HUES6 (cell line): Measurements from ENCODE around the gene SEMA5B.

Source experiments
- H3K27ac ChIP-seq: 2 replicates; pipeline ENCODE4 v1.7.0; 2013; ENCODE audit warnings: low read depth, mild to moderate bottlenecking, low read length, inconsistent platforms
- H3K27me3 ChIP-seq: 2 replicates; pipeline ENCODE4 v1.6.1; 2013; ENCODE audit warnings: low read length; ENCODE audit not compliant: control insufficient read depth, insufficient read depth
- H3K36me3 ChIP-seq: 2 replicates; pipeline ENCODE4 v1.6.1; 2013; ENCODE audit warnings: low read length; ENCODE audit not compliant: control insufficient read depth, insufficient read depth
- H3K4me1 ChIP-seq: 2 replicates; pipeline ENCODE4 v1.6.1; 2013; ENCODE audit warnings: low read length; ENCODE audit not compliant: control insufficient read depth, insufficient read depth
- H3K4me3 ChIP-seq: 2 replicates; pipeline ENCODE4 v1.5.1; 2013; ENCODE audit warnings: low read depth, low read length
- H3K9ac ChIP-seq: one replicate; pipeline ENCODE4 v1.6.1; 2013; ENCODE audit warnings: mild to moderate bottlenecking, low read length
- H3K9me3 ChIP-seq: 2 replicates; pipeline ENCODE4 v1.6.1; 2013; ENCODE audit warnings: low read depth, low read length; ENCODE audit not compliant: control insufficient read depth, insufficient read depth

Gene SEMA5B

GRCh38 chr3:122912772-122913538 is 114.6 kb downstream of the SEMA5B start:
- Histone ChIP-seq H3K27me3 (peaks cover 16% of the 10 kb centered on the region; the same call in 1 of the 2 replicates), H3K9ac (no peak overlapping the region), H3K27ac (no peak overlapping the region), H3K4me1 (no peaks in the 10 kb centered on the region), H3K4me3 (peak overlapping the region; percentile 33; the same call in 1 of the 2 replicates), H3K36me3 (no peaks in the 10 kb centered on the region), H3K9me3 (no peaks in the 10 kb centered on the region)

- Histone ChIP-seq H3K9me3 (no peaks in the 10 kb centered on the region), H3K4me1 (no peaks in the 10 kb centered on the region), H3K36me3 (no peaks in the 10 kb centered on the region), H3K27ac (no peak overlapping the region), H3K9ac (no peak overlapping the region), H3K4me3 (no peak overlapping the region), H3K27me3 (peaks cover 16% of the 10 kb centered on the region; the same call in 1 of the 2 replicates)
These were observed 115.7 kb downstream of the SEMA5B start for GRCh38 chr3:122911901-122912300.

DNA sequence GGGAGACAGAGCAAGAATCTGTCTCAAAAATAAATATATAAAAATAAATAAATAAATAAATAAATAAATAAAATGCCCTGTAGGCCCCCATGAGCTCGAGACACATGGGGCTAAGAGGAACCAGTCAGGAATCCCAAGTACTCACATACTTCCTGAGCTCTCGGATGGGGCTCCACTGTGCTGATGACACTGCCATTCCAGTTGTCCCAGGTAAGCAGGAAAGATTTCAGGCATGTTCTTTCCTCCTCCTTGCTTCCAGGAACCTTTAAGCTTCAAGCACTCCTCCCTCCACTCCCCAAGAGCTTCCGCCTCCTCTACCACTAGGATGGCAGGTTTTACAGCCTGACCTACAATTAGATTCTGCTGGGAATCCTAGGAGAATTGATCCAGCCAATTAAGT is 119.3 kb downstream of the SEMA5B start:
- no peak overlapping the region for H3K4me3 ChIP-seq
- no peaks in the 10 kb centered on the region for H3K9me3 ChIP-seq
- no peak overlapping the region for H3K9ac ChIP-seq
- H3K27me3 ChIP-seq = peaks cover 7% of the 10 kb centered on the region; the same call in 1 of the 2 replicates
- H3K4me1 ChIP-seq = 0 out of 2 replicates have a peak, but pooled peaks cover 3% of the 10 kb centered on the region
- H3K36me3 ChIP-seq = no peaks in the 10 kb centered on the region
- no peak overlapping the region for H3K27ac ChIP-seq

GRCh38 chr3:122907471-122907870 is 120.1 kb downstream of the SEMA5B start:
- H3K9me3 ChIP-seq = no peaks in the 10 kb centered on the region
- H3K36me3 ChIP-seq = no peaks in the 10 kb centered on the region
- H3K9ac ChIP-seq = no peak overlapping the region
- H3K27me3 ChIP-seq = peaks cover 2% of the 10 kb centered on the region; the same call in 1 of the 2 replicates
- H3K4me1 ChIP-seq = 0 out of 2 replicates have a peak, but pooled peaks cover 4% of the 10 kb centered on the region
- H3K4me3 ChIP-seq = no peak overlapping the region
- H3K27ac ChIP-seq = no peak overlapping the region

DNA sequence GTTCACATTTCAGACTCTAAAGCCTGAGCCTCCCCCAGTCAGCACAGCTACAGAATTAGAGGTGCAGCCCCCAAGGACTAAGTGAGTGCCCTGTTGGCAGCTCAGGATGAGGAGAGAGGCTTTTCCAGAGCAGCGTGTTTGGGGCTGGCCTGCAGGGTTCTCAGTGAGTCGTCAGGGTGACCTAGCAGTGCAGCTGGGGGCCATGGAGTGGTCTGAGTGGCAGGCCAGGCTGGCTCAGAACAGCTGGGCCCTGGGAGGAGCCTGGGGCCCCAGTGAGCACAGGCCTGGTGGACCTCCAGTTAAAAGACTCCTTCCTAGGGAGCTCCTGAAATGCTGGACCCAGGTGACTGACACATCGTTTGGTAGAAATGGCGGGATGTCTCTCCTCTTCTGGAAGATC is 124.4 kb downstream of the SEMA5B start:
- H3K9me3 ChIP-seq = no peaks in the 10 kb centered on the region
- no peaks in the 10 kb centered on the region for H3K27me3 ChIP-seq
- H3K27ac ChIP-seq = no peak overlapping the region
- H3K4me3 ChIP-seq = no peak overlapping the region
- no peak overlapping the region for H3K9ac ChIP-seq
- H3K4me1 ChIP-seq = 0 out of 2 replicates have a peak, but pooled peaks cover 4% of the 10 kb centered on the region
- H3K36me3 ChIP-seq = no peaks in the 10 kb centered on the region

- Histone ChIP-seq H3K27me3 (no peaks in the 10 kb centered on the region), H3K36me3 (no peaks in the 10 kb centered on the region), H3K4me3 (no peak overlapping the region), H3K27ac (no peak overlapping the region), H3K9me3 (no peaks in the 10 kb centered on the region), H3K9ac (no peak overlapping the region), H3K4me1 (0 out of 2 replicates have a peak, but pooled peaks cover 4% of the 10 kb centered on the region)
These were observed 125.2 kb downstream of the SEMA5B start for GRCh38 chr3:122902326-122902725.

DNA sequence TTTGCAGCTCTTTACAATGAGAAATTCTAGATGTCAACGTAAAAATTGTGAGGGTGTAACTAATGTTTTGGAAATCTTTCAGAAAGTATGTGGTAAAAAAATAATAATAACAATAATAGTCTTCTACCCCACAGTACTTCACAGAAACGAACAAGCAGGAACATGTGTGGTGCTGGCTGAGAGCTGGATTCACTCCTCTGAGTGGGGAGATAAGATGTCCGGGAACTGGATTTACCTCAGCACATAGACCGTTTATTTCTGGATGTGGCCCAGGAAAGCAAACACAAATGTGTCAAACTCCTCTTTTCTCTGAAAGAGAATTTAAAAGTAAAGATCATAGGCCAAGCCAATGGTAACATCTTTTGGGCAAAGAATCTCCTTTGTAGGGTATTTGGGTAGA is 129.3 kb downstream of the SEMA5B start:
- Histone ChIP-seq H3K4me1 (peaks cover 18% of the 10 kb centered on the region), H3K27me3 (peaks cover 12% of the 10 kb centered on the region), H3K27ac (no peak overlapping the region), H3K36me3 (no peaks in the 10 kb centered on the region), H3K9me3 (no peaks in the 10 kb centered on the region), H3K9ac (no peak overlapping the region), H3K4me3 (no peak overlapping the region)

GRCh38 chr3:122893754-122894668 is 133.6 kb downstream of the SEMA5B start:
- H3K27ac ChIP-seq = no peak overlapping the region
- H3K36me3 ChIP-seq = no peaks in the 10 kb centered on the region
- peaks cover 12% of the 10 kb centered on the region for H3K27me3 ChIP-seq
- peaks cover 38% of the 10 kb centered on the region for H3K4me1 ChIP-seq
- H3K9me3 ChIP-seq = no peaks in the 10 kb centered on the region; the same call in 1 of the 2 replicates
- no peak overlapping the region for H3K9ac ChIP-seq
- 0 out of 2 replicates have a peak overlapping the region, but pooled peaks have one; percentile 1 for H3K4me3 ChIP-seq

- no peak overlapping the region for H3K27ac ChIP-seq
- H3K36me3 ChIP-seq = no peaks in the 10 kb centered on the region
- H3K27me3 ChIP-seq = peaks cover 12% of the 10 kb centered on the region
- peaks cover 38% of the 10 kb centered on the region for H3K4me1 ChIP-seq
- no peak overlapping the region for H3K9ac ChIP-seq
- H3K9me3 ChIP-seq = no peaks in the 10 kb centered on the region; the same call in 1 of the 2 replicates
- H3K4me3 ChIP-seq = no peak overlapping the region
These were observed 134.3 kb downstream of the SEMA5B start for GRCh38 chr3:122893282-122893681.

GRCh38 chr3:122892118-122892960 is 135.2 kb downstream of the SEMA5B start:
- Histone ChIP-seq H3K4me3 (no peak overlapping the region), H3K9ac (no peak overlapping the region), H3K27me3 (peaks cover 12% of the 10 kb centered on the region), H3K27ac (no peak overlapping the region), H3K4me1 (peaks cover 38% of the 10 kb centered on the region), H3K9me3 (no peaks in the 10 kb centered on the region; the same call in 1 of the 2 replicates), H3K36me3 (no peaks in the 10 kb centered on the region)
